SK-N-SH treated with all-trans-retinoic acid at 6 μM for 48 hours (cell line): ENCODE results near the gene TNS4.

Source experiments
- ARNTL ChIP-seq: fragments of 450-650 bp; formaldehyde crosslinking; IDR thresholded peaks from 2 replicates; pipeline ENCODE4 v1.5.0; 2020; ENCODE audit warnings: low read depth, mild to moderate bottlenecking, moderate library complexity, borderline replicate concordance
- CREB5 ChIP-seq: fragments of 250-450 bp; sonication (Bioruptor Pico); IDR thresholded peaks from 2 replicates; pipeline ENCODE4 v1.5.1; 2020; ENCODE audit warnings: low read depth, mild to moderate bottlenecking, moderate library complexity
- CSDC2 ChIP-seq: fragments of 250-450 bp; sonication (Bioruptor Pico); IDR thresholded peaks from 2 replicates; pipeline ENCODE4 v1.5.0; 2020; ENCODE audit warnings: mild to moderate bottlenecking, moderate library complexity
- CSRNP3 ChIP-seq: fragments of 250-450 bp; sonication (Bioruptor Pico); IDR thresholded peaks from 2 replicates; pipeline ENCODE4 v1.5.1; 2021; ENCODE audit warnings: mild to moderate bottlenecking, moderate library complexity
- ESRRG ChIP-seq: fragments of 250-450 bp; sonication (Bioruptor Pico); IDR thresholded peaks from 2 replicates; pipeline ENCODE4 v1.6.1; 2021; ENCODE audit warnings: mild to moderate bottlenecking
- ISL1 ChIP-seq: fragments of 250-450 bp; sonication (Bioruptor Pico); IDR thresholded peaks from 2 replicates; pipeline ENCODE4 v2.1.2; 2022; ENCODE audit warnings: mild to moderate bottlenecking, moderate library complexity
- TSHZ2 ChIP-seq: fragments of 250-450 bp; sonication (Bioruptor Pico); IDR thresholded peaks from 2 replicates; pipeline ENCODE4 v1.5.0; 2020; ENCODE audit warnings: mild to moderate bottlenecking, moderate library complexity
- ZFP3 ChIP-seq: fragments of 250-450 bp; sonication (Bioruptor Pico); IDR thresholded peaks from 2 replicates; pipeline ENCODE4 v1.5.0; 2020; ENCODE audit warnings: mild to moderate bottlenecking, moderate library complexity
- ZNF565 ChIP-seq: fragments of 450-650 bp; formaldehyde crosslinking; conservative IDR thresholded peaks from 2 replicates; pipeline ENCODE4 v1.5.0; 2020; ENCODE audit warnings: low read depth, mild to moderate bottlenecking, moderate library complexity
- ZNF70 ChIP-seq: fragments of 450-650 bp; formaldehyde crosslinking; IDR thresholded peaks from 2 replicates; pipeline ENCODE4 v1.5.0; 2020; ENCODE audit warnings: mild to moderate bottlenecking, moderate library complexity

GRCh38 chr17:40500709-40501108 is 714 bp downstream of the TNS4 start:
- no peak for TF ChIP-seq ESRRG (CRISPR knock-in tag)
- no peak for TF ChIP-seq ZFP3 (CRISPR knock-in tag)
- no peak for TF ChIP-seq CSDC2 (CRISPR knock-in tag)
- TF ChIP-seq TSHZ2 (CRISPR knock-in tag) = no peak
- TF ChIP-seq CREB5 = no peak
- TF ChIP-seq ISL1 (CRISPR knock-in tag) = no peak
- TF ChIP-seq ZNF565 (CRISPR knock-in tag) = no peak
- TF ChIP-seq CSRNP3 (CRISPR knock-in tag) = no peak
- no peak for TF ChIP-seq ARNTL (CRISPR knock-in tag)
- TF ChIP-seq ZNF70 = no peak
